ENCODE measurements around the gene C2CD4D. TPM values are rescaled to one million over a fixed set of nuclear protein-coding genes. Genes with fewer than 3 reads are reported as not detected.

C2CD4D gene
- total RNA-seq, 1 experiment from 2014 or later, result 0.79 TPM

DNA sequence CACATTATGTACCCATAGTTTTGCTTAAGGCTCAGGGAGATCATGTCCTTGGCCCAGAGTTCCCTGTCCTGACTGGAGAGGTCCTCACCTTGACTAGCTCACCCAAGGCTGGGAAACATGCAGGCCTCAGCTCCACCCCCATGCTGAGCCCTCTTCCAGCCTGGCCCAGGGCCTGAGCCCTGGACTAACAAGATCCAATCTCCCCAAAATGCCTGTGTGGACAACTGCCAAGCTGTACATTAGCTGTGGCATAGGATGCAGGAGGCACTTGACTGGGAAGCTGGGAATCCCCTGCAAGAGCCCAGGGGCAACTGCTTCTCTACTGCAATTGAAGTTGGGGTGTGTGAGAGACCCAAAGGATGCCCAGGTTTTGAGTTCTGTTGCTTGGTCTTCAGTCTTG, 36.5 kb downstream of the C2CD4D start:
- Histone ChIP-seq H3K9ac (ENCODE audit: extremely low read depth, insufficient read length, low read length) (no peak overlapping the region), H3K27me3 (ENCODE audit: insufficient read depth, low read length) (0 out of 2 replicates have a peak, but pooled peaks cover 2% of the 10 kb centered on the region), H3K4me1 (ENCODE audit: insufficient read depth, low read length) (no peaks in the 10 kb centered on the region), H2AFZ (ENCODE audit: low read length) (no peak overlapping the region), H2AK5ac (ENCODE audit: insufficient read length, low read length) (no peak overlapping the region), H3K14ac (ENCODE audit: insufficient read depth, low read length) (no peak overlapping the region; the same call in 1 of the 2 replicates), H4K91ac (ENCODE audit: insufficient read length, low read depth, low read length) (no peak overlapping the region), H3K27ac (ENCODE audit: insufficient read length, low read depth, low read length) (no peak overlapping the region), H3K9me3 (ENCODE audit: control insufficient read depth, low read depth, low read length) (no peaks in the 10 kb centered on the region), H2BK15ac (ENCODE audit: low read depth, low read length) (no peak overlapping the region), H2BK120ac (ENCODE audit: low read depth, low read length, poor library complexity, severe bottlenecking) (no peak overlapping the region), H2BK12ac (ENCODE audit: insufficient read length, low read depth, low read length) (no peak overlapping the region), H3K23me2 (ENCODE audit: insufficient read length, low read depth, low read length, poor library complexity, severe bottlenecking) (no peaks in the 10 kb centered on the region), H4K5ac (ENCODE audit: insufficient read length, low read depth, low read length) (no peak overlapping the region), H4K20me1 (ENCODE audit: control insufficient read depth, insufficient read depth, insufficient read length) (no peaks in the 10 kb centered on the region), H3K56ac (ENCODE audit: insufficient read length, low read depth, low read length) (no peak overlapping the region), H3K4me2 (ENCODE audit: insufficient read depth, insufficient read length, low read length) (no peak overlapping the region), H2BK5ac (ENCODE audit: insufficient read length, low read length) (no peak overlapping the region), H4K8ac (replicated peaks; ENCODE audit: insufficient read length, low read depth, low read length) (no peak overlapping the region), H3K4ac (ENCODE audit: low read depth, low read length) (no peak overlapping the region), H2BK20ac (ENCODE audit: low read depth, low read length, poor library complexity, severe bottlenecking) (no peak overlapping the region), H3K79me2 (ENCODE audit: insufficient read depth, low read length) (no peaks in the 10 kb centered on the region), H3K79me1 (ENCODE audit: insufficient read depth, low read depth, low read length, poor library complexity, severe bottlenecking) (no peaks in the 10 kb centered on the region), H3K18ac (ENCODE audit: insufficient read length, low read depth, low read length) (no peak overlapping the region), H3T11ph (ENCODE audit: low read length) (no peak overlapping the region), H3K23ac (ENCODE audit: insufficient read length, low read depth, low read length) (no peak overlapping the region)
- H3K36me3 Mint-ChIP-seq (ENCODE audit: insufficient read depth in 1 of 3, low read depth in 3 of 3), result no peaks in the 10 kb centered on the region
- H3K4me3 Mint-ChIP-seq, result no peak overlapping the region
- no peak for DNase-seq
- peaks cover 11% of the 10 kb centered on the region for H3K27me3 Mint-ChIP-seq (ENCODE audit: low read depth)
- H3K9me3 Mint-ChIP-seq, result no peaks in the 10 kb centered on the region
- TF ChIP-seq, protein P1, sequence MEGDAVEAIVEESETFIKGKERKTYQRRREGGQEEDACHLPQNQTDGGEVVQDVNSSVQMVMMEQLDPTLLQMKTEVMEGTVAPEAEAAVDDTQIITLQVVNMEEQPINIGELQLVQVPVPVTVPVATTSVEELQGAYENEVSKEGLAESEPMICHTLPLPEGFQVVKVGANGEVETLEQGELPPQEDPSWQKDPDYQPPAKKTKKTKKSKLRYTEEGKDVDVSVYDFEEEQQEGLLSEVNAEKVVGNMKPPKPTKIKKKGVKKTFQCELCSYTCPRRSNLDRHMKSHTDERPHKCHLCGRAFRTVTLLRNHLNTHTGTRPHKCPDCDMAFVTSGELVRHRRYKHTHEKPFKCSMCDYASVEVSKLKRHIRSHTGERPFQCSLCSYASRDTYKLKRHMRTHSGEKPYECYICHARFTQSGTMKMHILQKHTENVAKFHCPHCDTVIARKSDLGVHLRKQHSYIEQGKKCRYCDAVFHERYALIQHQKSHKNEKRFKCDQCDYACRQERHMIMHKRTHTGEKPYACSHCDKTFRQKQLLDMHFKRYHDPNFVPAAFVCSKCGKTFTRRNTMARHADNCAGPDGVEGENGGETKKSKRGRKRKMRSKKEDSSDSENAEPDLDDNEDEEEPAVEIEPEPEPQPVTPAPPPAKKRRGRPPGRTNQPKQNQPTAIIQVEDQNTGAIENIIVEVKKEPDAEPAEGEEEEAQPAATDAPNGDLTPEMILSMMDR (conservative IDR thresholded peaks at IDR 0.05), result no peak
- peak overlapping the region in 2 of 3 experiments; percentile 23 to 62; a peak in 1 of 7 replicates for H3K27ac Mint-ChIP-seq
- peaks cover 3 to 16% of the 10 kb centered on the region in 2 experiments; a peak in 3 of 4 replicates for H3K4me1 Mint-ChIP-seq

Data from H9 (cell line).